ENCODE results near the gene GLIS1.

The GLIS1 gene

DNA sequence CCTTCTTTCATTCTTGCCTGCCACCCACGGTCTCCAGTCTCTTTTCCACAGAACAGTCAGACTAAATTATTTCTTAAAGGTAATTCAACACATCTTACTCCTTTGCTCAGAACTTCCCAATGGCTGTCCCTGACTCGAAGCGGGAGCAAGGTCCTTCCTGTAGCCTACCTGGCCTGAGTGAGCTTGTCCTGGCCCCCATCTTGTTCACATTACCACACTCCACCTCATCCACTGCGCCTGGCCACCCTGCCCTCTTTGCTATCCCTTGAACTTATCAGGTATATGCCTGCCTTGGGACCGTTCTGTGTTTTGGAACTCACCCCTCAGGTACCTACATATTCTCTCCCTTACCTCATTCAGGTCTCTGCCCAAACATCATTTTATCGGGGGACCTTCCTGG is 13.3 kb upstream of the GLIS1 start:
- peaks cover 6% of the 10 kb centered on the region for H3K27me3 ChIP-seq (ENCODE audit: control insufficient read depth, low read length)
- no peaks in the 10 kb centered on the region for H3K9me3 ChIP-seq (ENCODE audit: control insufficient read depth, insufficient read depth, low read length)
- H3K36me3 ChIP-seq (ENCODE audit: control insufficient read depth, low read length) = no peaks in the 10 kb centered on the region
- H3K27ac ChIP-seq (ENCODE audit: low read depth, low read length) = no peak overlapping the region
- H3K79me2 ChIP-seq (ENCODE audit: control insufficient read depth, low read length) = no peaks in the 10 kb centered on the region
- TF ChIP-seq EZH2phosphoT487 (IDR thresholded peaks at IDR 0.05; ENCODE audit: borderline replicate concordance, low read length) = no peak
- TF ChIP-seq, protein P1, sequence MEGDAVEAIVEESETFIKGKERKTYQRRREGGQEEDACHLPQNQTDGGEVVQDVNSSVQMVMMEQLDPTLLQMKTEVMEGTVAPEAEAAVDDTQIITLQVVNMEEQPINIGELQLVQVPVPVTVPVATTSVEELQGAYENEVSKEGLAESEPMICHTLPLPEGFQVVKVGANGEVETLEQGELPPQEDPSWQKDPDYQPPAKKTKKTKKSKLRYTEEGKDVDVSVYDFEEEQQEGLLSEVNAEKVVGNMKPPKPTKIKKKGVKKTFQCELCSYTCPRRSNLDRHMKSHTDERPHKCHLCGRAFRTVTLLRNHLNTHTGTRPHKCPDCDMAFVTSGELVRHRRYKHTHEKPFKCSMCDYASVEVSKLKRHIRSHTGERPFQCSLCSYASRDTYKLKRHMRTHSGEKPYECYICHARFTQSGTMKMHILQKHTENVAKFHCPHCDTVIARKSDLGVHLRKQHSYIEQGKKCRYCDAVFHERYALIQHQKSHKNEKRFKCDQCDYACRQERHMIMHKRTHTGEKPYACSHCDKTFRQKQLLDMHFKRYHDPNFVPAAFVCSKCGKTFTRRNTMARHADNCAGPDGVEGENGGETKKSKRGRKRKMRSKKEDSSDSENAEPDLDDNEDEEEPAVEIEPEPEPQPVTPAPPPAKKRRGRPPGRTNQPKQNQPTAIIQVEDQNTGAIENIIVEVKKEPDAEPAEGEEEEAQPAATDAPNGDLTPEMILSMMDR (IDR thresholded peaks at IDR 0.05; ENCODE audit: low read depth, low read length, poor library complexity, severe bottlenecking) = no peak
- H3K4me3 ChIP-seq (ENCODE audit: low read length) = no peak overlapping the region
- no peaks in the 10 kb centered on the region for H3K9me2 ChIP-seq (replicated peaks; ENCODE audit: control insufficient read depth, low read length)
- no peaks in the 10 kb centered on the region for H3F3A ChIP-seq (ENCODE audit: control insufficient read depth, insufficient read depth)
- no peaks in the 10 kb centered on the region; the same call in 1 of the 2 replicates for H4K20me1 ChIP-seq (ENCODE audit: control insufficient read depth, insufficient read depth, low read depth, low read length)
- H3K4me1 ChIP-seq (ENCODE audit: control insufficient read depth, low read length) = no peaks in the 10 kb centered on the region
- H3K4me2 ChIP-seq (ENCODE audit: low read length) = no peak overlapping the region

DNA sequence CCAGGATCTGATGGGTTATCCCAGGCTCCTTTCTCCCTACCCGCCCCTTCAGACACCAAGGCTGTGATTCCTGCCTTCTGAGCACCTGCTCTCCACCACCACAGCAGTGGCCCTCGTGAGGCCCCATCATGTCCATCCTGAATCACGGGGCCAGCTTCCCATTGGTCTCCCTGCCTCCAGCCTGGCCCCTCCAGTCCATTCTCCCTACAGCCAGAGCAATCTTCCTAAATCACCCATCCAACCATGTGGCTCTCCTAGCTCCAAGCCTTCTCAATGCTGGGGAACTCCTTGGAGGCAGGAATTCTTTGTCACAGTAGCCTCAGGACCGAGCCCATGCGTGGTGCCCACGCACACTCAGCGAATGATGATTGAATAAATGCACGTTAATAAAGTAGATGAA is 8.9 kb upstream of the GLIS1 start:
- H3K36me3 ChIP-seq (ENCODE audit: control insufficient read depth, low read length) = no peaks in the 10 kb centered on the region
- H4K20me1 ChIP-seq (ENCODE audit: control insufficient read depth, insufficient read depth, low read depth, low read length) = no peaks in the 10 kb centered on the region
- H3K79me2 ChIP-seq (ENCODE audit: control insufficient read depth, low read length) = no peaks in the 10 kb centered on the region
- no peaks in the 10 kb centered on the region for H3K9me2 ChIP-seq (replicated peaks; ENCODE audit: control insufficient read depth, low read length)
- no peak overlapping the region for H3K4me3 ChIP-seq (ENCODE audit: low read length)
- H3K4me1 ChIP-seq (ENCODE audit: control insufficient read depth, low read length) = no peaks in the 10 kb centered on the region
- H3K27me3 ChIP-seq (ENCODE audit: control insufficient read depth, low read length) = peaks cover 10% of the 10 kb centered on the region
- no peak overlapping the region for H3K27ac ChIP-seq (ENCODE audit: low read depth, low read length)
- no peaks in the 10 kb centered on the region for H3F3A ChIP-seq (ENCODE audit: control insufficient read depth, insufficient read depth)
- no peak overlapping the region for H3K4me2 ChIP-seq (ENCODE audit: low read length)
- no peak for TF ChIP-seq EZH2phosphoT487 (IDR thresholded peaks at IDR 0.05; ENCODE audit: borderline replicate concordance, low read length)
- TF ChIP-seq, protein P1 (IDR thresholded peaks at IDR 0.05; ENCODE audit: low read depth, low read length, poor library complexity, severe bottlenecking) = no peak
- H3K9me3 ChIP-seq (ENCODE audit: control insufficient read depth, insufficient read depth, low read length) = peaks cover 7% of the 10 kb centered on the region

DNA sequence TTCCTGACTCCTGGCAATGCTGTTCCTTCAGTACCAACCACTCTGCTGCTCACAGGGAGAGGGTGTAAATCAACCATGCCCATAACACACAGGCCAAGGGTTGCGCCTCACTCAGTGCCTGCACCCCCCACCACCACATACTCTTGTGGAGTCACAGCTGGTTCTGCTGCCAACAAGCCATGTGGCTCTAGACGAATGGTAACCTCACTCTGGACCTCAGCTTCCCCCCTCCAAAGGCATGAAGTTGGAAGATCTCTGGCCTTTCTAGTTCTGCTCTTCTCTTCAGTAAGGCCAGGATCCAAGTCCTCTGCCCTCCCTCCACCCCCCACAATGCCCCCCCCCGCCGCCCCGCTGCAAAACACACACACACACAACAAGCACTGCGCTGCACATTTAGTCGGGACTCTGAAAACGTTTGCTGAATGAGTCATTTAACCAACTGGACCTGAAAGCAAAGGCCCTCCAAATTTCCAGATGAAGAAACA is 1.7 kb upstream of the GLIS1 start:
- H3K9me3 ChIP-seq (ENCODE audit: control insufficient read depth, insufficient read depth, low read length) = peaks cover 15% of the 10 kb centered on the region
- H3K27me3 ChIP-seq (ENCODE audit: control insufficient read depth, low read length) = peaks cover 43% of the 10 kb centered on the region
- TF ChIP-seq, protein P1 (IDR thresholded peaks at IDR 0.05; ENCODE audit: low read depth, low read length, poor library complexity, severe bottlenecking) = no peak

More for the DNA sequence above, 1.7 kb upstream of the GLIS1 start:
- H4K20me1 ChIP-seq (ENCODE audit: control insufficient read depth, insufficient read depth, low read depth, low read length) = no peaks in the 10 kb centered on the region
- no peaks in the 10 kb centered on the region for H3K9me2 ChIP-seq (replicated peaks; ENCODE audit: control insufficient read depth, low read length)
- peaks cover 7% of the 10 kb centered on the region for H3K4me1 ChIP-seq (ENCODE audit: control insufficient read depth, low read length)
- no peaks in the 10 kb centered on the region for H3F3A ChIP-seq (ENCODE audit: control insufficient read depth, insufficient read depth)
- no peak overlapping the region for H3K27ac ChIP-seq (ENCODE audit: low read depth, low read length)
- H3K79me2 ChIP-seq (ENCODE audit: control insufficient read depth, low read length) = no peaks in the 10 kb centered on the region
- no peak overlapping the region for H3K4me3 ChIP-seq (ENCODE audit: low read length)
- H3K4me2 ChIP-seq (ENCODE audit: low read length) = no peak overlapping the region
- H3K36me3 ChIP-seq (ENCODE audit: control insufficient read depth, low read length) = no peaks in the 10 kb centered on the region

All from DOHH2 (cell line).